CD4-positive, alpha-beta T cell treated with Interleukin-15 for 1 hour (primary cell): Measurements from ENCODE around the gene LY6G6F.

ENCODE experiments used
- DNase-seq: peaks from one replicate; pipeline ENCODE4 v3.0.0-alpha.2; 2020

The LY6G6F gene

DNA sequence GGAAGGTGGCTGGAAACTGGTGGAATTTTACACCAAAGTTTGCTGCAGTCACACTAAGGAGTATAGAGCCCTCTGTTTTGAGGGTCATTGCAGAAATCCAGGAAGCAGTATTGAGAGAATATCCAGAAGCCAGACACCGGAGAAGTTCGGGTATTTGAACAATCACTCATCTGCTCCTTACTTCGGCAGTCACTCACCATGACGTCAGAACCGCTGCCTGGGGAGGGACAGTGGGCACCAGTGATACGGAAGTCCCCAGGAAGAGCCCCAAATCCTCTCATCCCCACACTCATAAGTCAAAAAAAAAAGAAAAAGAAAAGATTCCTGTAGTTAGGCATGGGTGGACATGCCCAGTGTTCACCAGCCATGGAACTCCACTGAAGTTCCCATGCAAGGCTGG, 29.8 kb upstream of the LY6G6F start:
- no peak for DNase-seq

DNA sequence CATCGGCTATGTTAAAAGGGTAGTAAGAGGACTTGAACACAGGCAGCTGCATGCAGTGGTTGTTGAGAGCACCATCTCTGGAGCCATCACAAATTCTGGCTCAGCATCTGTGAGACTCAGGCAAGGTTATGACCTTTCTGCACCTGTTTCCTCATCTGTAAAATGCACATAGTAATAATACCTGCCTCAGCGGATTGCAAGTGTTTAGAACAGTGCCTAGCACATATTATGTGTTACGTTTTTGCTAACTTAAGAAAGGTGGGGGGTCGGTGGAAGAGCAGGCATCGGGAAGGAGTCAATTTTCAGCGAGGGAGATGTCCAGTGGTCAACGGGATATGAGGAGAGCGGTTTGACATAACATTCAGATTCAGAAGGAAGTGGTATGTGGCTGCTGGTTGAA, 28.7 kb upstream of the LY6G6F start:
- no peak for DNase-seq

DNA sequence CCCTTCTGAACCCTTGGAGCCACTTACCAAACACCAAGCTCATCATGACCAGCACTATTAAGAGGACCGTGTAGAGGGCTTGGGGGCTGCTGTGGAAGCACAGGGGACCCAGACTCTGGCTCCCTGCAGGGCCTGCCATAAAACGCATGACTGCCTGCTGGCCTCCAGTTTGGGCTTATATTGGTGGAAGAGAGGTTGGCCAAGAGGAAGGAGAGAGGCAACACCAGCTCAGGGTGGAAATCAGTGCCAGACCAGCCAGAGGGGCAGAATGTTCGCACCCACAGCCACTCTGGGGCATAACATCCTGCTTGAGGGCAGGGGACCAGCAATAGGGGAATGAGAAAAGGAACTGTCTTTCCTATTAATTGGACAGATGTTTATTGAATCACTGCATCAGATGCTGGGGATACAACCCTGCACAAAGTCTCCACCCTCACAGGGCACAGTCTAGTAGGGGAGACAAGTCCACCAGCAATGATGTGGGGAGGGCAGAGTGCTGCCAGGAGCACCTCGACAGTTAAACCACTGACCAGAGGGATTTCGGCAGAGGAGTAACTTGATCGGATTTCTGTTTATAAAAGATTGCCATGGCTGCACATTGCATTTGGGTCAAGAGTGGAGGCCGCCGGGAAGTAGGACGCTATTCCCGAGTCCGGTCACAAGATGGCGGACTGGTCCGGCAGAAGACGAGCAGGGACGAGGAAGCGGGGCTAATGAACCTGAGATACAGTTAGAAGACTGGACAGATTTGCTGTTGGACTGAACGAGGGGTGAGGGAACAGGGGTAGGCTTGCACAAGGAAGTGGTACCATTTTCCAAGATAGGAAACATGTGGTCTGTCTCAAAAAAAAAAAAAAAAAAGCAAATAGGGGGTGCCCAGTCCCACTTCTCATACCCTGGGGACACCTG, 26.2 kb upstream of the LY6G6F start, which contains the start of gene LY6G5C:
Gene LY6G5C, minus strand, starts transcription at position 842 of the 909 bp plus-strand sequence. Its CDS starts 694 bp downstream, at position 148.
- DNase-seq, result peak; percentile 78

DNA sequence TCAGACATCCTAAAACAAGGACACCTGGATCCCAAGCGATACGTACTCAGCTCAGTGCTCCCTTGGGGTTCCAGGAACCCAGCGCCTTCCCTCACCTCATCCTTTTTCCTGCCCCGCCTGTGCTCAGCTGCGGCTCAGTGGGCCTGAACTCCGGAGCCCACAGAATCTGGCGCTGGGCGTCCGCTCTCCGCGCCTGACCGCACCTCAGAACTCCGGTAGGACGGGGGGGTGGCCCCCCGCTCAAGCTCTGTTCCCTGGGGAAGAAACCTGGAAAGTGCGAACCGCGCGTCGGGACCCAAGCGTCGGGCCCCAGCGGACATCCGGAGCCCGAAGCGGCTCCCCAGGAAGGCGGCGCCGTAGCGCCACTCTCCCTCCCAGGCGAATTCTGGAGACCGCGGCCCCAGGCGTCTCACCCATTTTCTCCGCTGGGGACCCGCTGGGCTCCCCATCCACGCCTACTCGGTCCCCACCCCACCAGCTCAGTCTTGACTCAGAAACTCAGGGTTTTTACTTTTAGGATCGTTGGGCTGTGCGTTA, 25.5 kb upstream of the LY6G6F start:
- DNase-seq, result peak; percentile 30

DNA sequence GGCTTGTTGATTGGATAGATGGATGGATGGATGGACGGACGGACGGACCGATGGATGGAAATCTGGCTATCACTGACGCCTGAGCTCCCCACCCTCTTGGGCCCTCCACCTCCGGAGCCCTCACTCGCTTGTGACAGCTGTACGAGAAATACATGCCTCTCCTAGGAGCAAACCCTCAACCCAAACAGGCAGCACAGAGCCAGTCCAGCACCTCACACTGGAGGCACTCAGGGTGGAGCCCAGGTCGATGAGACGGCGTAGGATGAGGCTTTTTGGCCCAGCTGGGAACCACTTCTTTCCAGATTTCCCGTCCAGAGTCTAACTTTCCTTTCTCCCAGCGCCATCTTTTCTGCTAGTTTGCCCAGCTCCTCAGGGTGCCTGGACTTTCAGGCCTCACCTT, 23.1 kb upstream of the LY6G6F start:
- no peak for DNase-seq

DNA sequence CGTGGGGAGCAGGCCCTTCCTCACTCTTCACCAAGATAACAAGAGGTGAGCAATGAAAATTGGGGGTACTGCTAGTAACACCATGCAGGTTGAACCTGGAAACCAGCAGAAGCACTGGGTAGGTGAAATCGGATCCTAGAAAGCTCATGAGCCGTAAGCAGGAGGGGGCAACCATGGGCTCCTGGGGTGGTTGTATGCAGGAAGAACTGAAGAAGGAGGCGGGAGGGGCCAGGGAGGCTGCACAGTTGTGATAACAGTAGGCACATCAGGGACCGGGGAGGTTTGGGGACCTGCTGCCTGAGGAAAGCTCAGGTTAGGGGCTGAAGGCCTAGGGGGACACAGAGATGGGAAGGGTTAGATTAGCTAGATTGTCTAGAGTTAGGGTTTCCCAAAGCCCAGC, 20.2 kb upstream of the LY6G6F start:
- DNase-seq, result no peak

DNA sequence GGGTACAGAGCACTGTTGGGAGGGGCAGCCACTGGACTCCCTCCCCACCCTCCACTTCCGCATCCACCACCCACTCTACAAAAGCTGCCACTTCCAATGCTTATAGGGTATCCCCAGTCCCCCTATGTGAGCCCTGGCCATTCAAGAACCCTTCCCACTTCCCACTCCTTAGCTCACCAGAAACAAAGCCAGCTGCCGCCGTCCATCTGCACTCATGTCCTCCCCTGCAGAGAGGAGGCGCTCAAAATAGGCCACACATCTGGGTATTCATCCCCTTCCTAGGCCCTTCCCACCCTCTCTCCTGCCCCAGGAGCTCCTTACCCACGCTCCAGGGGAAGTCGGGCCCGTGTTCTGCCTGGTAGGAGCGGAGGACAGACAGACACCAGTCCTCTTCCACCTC, 19.3 kb upstream of the LY6G6F start:
- DNase-seq, result no peak

DNA sequence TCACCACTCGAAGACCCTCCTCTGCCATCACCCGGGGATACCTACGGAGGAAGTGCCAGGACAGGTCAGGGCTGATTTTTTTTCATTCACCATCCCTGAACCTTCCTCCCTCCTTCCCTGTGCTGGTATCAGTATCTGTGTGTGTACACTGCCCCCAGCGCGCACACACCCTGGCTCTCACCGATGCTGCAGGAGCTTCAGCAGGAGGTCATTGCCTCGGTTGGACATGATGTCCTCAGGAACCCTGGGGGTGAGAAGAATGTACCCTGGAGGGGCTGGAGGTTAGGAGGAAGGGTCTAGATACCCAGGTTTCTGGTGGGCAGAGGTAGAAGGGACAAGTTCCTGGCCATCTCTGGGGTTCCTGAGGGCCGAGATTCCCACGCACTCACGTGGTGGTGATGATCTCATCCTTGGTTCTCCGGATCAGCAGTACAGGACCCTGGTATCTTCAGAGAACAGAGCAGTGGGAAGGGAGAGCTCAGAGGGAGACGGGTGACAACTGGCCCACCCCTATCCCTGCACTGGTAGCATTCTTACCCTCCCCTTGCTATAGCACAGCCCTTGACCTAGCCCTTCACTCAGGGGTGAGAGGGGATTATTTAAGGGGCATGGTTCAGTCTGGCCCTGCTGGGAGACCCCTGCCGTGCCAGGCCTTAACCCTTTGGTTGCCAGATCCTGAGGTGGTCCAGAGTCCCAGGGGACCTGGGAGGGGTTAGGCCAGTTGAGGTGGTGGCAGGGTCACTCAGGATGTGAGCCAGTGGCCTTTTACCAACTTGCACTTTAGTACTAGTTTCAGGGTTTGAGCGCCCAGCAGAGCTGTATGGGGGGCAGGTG, 18.6 kb upstream of the LY6G6F start:
- DNase-seq, result no peak

DNA sequence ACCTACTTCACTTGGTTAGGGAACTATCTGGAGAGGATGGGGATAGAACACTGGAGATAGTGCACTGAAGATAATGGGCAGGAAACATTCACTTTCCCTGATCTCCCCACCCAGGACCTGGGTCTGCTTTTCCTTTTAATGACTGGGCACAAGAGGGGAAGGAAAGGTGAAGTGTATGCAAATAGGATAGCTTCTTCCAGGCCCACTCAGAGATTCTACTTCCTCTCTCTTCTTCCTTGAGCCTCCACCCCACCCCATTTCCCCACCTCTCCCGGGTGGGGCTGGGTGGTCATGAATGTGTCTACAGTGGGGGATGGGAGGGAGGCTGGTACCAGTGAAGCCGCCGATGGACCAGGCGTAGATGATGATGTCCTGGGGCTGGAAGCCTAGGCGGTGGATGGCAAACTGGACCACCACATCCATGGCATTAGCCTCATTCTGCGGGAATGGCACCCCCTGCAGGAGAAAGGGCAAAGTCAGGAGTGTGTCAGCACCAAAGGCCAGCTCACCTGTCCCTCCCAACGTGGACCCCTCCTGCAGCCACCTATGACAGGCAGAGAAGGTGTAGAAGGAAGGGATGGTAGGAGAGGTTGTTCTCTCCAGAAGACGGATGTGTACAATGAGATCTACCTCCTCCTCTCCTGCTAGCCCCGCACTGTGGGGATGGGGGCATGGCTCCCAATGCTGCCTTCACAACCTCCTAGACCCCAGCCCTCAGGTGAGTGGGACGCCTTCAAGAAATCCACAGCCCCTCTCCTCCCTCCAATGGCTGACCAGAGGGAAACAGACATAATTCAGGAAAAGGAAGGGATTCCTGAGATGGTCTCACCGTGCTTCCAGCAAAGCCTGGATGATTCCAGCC, 17.2 kb upstream of the LY6G6F start:
- no peak for DNase-seq

DNA sequence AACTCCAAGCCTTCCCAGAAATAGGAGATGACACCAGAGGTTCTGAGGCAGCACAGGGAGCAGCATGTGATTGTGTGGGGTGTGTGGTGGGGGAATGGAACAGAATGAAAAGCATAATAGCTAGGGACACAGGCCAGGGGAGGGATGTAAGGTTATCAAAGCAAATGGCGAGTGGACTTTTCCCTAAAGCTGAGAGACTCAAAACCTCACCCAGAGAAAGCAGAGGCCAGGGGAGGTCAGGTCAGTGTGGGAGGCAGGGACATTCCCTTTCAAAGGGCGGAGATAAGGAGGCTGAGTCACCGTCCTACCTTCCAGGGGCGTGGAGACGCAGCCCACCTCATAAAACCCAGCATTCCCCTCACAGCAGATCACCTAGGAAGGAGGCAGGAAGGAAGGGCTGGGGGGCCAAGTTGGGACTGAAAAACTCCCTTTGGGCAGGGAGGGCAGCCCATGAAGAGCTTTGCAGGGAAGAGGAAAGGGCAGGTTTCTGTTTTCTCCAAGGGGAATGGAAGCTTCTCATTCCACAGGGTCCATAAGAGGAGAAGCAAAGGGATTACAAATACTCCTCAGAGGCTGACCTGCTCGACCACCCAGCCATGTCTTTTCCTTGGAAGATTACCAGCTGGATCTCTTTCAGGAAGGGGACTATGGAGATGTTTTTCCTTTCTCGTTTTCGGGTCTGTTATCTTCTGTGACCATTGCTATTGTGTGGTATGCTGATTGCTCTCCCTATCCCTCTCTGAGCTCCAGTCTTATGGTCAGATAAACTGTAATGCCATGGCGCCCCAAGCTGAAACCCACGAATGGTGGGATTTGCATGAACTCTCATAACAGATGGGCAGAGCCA, 16.2 kb upstream of the LY6G6F start:
- DNase-seq, result no peak

DNA sequence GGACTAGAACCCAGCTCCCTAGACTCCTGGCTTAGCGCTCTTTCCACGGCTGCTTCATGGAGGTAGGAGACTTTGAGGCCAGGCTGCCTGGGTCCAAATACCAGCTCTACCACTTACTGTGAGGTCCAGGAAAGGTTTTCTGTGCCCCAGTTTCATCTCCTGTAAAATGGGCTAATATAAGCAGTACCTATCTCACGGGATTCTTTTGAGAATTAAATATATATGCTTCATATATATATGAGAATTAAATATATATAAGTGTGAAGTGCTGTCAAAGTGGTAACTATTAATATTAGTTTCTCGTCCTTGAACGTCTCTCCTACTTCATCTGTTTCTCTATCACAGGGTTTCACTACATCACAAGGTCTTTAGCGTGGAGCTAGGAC, 15.6 kb upstream of the LY6G6F start:
- DNase-seq, result no peak

DNA sequence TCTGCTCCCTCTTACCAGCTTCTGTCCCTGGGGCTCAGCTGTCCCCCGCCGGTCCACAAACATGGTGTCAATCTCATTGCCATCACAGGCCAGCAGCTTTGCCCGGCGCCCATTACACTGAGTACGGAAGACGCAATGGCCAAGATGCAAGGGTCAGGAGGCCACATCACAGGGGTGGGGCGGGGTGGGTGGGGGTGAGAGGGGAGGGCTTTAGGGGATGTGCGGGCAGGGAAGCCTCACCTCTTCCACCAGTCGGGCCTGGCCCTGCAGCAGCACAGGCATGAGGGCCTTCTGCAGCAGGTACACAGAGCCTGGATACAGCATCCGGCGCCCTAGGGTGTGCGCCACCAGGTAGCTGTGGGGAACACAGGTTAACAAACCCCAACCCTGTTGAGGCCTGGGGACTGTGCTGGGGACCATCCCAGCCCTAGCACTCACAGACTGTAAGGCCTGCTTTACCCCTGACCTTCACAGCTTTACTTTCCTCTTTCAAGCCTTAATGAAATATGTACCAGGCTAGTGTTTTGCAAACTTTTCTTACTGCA, 15.0 kb upstream of the LY6G6F start:
- no peak for DNase-seq

DNA sequence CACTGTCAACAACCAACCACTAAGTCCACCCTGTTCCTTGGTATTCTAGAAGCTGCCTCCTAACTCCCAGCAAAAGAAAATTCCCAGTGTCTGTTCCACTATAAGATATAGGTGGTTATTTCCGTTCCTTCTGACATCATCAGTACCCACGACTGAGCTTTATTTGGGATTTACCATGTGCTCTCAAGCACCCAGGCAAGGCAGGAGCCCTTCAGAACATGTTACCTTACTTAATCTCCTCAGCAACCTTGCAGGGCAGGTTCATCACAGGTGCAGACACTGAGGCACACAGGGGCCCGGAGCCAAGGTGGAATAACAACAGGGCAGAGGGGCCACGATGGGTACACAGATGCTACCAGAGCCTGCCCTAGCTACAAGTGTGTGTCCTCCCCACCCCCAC, 14.3 kb upstream of the LY6G6F start:
- no peak for DNase-seq

DNA sequence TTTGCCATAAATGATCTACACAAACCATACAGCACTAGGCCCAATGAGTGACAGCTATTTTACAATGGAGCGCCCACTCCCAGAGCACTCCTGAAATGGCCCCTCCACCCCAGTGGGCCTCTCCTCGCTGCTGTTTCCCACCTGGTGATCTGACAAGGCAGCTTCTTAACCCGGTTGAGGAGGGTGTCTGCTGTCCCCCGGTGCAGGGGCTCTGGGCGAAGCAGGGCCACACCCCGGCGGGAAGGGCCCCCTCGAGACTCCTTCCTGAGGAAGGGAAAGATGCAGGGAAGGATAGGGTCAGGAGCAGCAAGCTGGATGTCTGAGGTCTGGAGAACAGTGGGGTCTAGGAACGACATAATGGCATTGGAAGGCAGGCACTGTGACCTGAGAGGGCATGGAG, 13.8 kb upstream of the LY6G6F start:
- no peak for DNase-seq

DNA sequence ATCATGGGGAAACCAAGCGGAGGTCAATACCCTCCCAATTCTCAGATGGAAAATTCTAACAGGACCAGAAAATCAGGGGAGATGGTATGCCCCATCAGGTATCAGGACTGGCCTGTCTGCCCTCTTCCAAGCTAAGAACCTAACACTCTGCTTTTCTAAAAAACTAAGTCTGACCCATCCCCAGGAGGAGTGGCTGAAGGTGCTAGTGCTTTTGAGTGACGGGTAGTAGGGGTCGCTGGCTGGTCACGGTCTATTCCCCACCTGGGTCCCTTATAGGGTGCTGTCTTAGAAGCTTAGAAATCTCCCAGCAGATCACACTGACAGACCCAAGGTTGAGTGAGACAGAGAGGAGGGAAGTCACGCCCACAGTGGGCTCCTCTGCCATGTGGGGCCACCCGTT, 13.1 kb upstream of the LY6G6F start:
- DNase-seq, result no peak

DNA sequence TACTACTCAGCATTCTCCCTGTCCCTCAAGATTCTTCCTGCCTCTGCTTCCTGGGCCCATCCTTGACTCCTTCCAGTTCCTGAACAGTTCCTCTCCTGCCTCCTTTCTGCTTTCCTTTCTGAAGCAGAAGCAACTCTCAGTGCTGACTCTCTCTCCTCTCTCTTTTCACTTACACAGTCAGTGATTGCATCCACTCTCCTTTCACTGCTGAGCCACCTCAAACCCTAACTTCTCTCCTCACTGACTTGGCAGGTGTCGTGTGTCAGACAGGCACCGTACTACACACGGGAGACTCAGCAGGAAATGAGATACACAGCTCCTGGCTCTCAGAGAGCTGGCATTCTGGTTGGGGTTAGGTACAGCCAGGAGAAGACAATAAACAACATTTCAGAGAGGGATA, 9.1 kb upstream of the LY6G6F start:
- no peak for DNase-seq

DNA sequence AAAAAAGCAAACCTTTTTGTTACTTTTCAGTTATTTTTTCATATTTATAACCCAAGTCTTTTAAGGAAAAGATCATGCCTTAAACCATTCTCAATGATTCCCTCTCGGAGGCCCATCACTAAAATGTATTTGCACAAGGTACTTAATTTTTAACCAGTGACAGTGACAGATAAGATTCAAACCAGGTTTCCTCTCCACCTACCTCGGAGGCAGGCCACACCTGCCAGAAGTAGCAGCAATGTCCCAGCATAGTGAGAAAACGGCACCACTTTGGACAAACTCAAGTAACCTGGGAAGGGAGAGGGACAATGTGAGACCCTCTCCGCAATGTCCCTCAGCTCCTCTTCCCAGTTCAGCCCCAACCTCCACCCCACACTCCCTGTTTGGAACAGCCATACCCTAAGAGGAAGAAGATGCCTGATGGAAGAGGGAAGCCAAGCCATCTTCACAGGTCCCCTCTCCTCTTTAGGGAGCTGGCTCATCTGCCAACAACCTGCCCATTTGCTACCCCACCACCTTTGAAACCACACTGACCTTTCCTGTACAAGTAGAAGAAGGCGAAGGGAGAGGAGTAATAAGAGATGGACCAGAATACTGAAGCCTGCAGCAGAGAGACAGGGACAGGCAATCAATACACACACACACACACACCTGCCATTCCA, 5.8 kb upstream of the LY6G6F start:
- DNase-seq, result no peak

DNA sequence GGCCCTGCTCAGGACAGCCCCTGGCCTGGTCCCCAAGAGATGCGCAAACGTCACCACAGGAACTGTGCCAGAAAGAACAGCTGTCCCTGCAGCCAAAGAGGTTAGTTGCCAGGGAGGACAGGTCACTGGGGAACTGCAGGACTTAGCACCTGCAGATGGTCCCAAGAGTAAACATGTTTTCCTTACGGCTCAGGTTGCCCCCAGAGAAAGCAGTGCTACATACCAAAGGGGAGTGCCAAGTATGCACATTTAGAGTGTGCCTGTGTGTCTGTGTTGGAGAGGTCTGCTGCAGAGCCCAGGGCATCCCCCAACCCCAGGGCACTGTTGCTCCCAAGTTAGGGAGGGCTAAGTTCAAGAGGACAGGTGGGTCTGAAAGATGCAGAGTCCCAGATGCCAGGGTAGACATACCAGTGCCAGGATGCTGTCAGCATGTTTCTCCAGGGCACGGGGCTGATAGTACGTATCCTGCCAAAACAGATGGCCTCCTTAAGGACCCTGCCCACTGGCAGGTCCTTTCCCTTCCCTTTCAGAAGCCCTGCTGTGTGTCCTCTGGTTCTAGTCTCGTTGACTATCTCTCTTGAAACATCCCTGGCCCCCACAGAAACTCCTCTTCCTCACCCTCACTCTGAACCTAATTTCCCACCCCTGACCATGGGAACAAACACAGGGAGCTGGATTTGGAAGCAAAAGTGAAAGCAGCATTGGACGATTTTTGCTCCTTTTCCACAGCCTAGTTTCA, 4.8 kb upstream of the LY6G6F start:
- DNase-seq, result no peak

DNA sequence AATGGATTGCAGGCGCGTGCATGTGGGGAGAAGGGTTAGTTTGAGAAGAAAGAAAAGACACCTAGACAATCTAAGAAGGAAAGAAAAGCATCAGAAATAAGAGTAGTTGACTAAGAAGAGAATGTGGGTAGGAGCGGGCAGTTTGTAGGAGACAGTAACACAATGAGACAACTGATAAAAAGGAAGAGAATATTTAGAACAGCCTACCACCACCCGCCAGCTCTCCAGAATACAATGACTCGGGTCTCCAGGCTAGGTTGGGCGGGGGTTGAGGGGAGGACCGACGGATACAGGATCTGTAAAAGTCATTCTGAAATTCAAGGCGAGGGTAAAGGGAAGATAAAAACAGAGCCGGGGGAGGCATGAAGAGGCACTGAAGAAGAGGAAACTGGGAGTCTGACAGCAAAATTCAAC, 4.3 kb upstream of the LY6G6F start:
- no peak for DNase-seq
